ENCODE results near the gene PSMG4.
"Not testable (repeated sequence)": the region's sequence is repeated elsewhere in the genome, so short reads cannot be mapped to it uniquely, and the experiment has no call there.

The PSMG4 gene

DNA sequence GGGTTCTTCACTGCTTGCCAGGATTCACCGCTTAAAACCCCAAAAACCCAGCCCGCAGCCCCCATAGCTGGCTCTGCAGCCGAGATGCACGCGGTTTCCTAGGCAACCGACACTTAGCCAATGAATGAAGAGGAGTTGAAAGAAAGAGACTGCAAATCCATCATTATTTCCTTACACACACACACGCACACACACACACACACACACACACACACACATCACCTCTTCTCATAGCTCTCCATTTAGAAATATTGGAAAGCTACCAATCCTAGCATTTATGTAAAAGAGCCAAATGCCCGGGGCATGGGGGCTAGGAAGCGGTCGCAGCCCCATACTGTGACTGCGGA, 27.9 kb upstream of the PSMG4 start:
- no peak for DNase-seq

DNA sequence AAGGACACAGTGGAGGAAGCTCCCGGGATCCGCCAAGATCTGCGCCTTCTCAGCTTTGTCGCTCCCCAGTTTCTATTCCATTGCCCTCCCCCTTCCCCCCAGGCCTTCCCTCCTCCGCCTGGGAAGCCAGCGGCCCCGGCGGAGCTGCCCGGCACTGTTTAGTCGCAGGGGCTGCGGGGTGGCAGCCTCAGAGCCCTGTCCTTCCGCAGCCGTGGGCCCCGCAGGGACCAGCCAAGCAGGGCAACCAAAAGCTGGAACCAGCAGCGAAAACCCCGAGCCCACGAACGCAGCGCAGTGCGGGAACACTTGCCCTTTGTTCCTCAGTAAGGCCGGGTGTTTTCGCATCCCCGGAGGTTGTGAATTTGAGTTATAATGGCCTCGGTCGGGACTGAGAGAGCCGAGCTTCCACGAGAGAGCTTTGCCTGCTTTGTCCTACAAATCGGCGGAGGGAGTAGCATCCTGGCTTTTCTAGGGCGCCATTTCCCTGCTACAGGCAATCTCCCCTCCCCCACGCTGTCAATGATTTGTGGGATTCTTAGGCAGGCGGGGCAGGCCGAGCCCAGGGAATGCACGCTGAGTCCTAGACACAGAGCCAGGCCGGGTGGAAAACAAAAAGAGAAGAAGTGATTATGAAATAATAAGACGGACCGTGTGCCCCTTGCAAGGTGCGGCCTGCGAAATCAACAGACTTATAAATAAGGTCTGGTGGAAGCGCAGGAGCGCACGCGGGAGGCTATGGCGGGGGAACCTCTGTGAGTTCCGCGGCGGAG, 27.3 kb upstream of the PSMG4 start:
- DNase-seq = no peak

DNA sequence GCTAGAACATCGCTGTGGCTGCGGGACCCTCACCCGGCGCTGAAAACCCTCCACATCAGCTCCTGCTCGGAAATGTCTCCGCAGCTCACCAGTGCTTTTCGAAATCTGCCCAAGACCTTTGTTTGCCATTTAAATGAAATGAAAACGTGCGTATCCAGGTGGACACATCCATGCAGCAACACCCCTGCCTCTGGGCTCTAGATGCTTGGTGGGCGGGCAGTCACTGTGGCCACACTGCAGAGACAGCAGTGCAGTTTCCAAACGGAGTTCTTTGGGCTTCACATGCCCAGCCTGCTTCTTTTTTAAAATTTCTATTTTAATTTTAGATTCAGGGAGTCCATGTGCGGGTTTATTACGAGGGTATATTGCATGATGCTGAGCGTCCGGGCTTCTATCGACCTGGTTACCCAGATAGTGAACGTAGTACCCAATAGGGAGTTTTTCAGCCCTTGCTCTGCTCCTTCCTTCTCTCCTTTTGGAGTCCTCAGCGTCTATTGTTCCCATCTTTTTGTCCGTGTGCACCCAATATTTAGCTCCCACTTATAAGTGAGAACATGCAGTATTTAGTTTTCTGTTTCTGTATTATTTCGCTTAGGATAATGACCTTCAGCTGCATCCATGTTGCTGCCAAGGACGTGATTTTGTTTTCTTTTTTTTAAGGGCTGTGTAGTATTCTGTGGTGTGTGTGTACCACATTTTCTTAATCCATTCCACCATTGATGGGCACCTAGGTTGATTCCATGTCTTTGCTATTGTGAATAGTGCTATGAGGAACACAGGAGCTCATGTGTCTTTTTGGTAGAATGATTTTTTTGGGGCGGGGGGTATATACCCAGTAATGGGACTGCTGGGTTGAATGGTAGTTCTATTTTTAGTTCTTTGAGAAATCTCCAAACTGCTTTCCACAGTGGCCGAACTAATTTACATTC, 26.5 kb upstream of the PSMG4 start:
- DNase-seq = no peak

DNA sequence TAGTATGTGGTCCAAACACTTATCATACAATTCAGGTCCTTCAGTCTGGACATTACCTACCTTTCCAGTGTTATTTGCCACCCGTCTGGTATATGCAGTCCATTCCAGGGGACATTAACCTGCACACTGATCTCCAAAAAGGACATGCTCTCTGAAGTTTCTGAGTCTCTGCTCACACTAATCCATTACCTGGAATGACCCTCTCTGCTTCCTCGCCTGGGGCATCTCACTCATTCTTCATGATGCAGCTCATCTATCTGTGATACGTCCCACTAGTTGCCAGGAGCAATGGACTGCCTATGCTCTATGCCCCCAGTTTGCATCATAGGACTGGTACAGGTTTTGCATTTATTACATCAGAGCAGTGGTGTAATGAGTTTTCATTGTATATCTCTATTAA, 25.4 kb upstream of the PSMG4 start:
- DNase-seq = no peak

DNA sequence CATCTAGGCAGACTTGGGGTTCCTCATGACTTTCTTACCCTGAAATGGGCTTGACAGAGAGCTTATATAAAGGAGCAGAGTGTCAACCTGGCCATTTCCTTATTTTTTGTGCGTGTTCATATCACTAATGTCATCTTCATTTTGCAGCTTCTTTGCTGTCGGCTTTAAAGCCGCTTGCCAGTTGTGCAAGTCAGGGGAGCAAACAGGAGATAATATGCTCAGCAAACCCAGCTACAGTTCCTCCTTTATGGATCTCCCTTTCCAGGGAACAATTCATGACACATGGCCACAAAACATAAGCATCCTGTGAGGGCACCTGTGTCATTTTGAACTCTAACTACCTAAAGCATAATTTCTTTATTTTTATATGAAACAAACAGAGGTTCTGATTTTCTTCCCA, 24.8 kb upstream of the PSMG4 start:
- DNase-seq = no peak

DNA sequence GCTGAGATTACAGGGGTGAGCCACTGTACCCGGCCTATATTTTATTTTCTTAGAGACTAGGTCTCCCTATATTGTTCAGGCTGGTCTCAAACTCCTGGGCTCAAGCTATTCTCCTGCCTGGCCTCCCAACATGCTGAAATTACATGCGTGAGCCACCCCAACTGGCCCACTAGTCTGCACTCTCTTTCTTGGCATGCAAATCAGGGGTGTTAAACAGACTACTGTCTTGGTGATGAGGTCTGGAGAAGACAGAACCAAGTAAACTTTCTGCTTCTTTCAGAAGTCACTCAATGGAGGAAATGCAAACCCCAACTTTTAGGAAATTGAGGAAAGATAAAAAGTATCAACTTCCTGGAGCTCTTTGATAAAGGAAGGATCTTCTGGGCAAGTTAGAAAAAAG, 23.3 kb upstream of the PSMG4 start:
- DNase-seq = no peak

DNA sequence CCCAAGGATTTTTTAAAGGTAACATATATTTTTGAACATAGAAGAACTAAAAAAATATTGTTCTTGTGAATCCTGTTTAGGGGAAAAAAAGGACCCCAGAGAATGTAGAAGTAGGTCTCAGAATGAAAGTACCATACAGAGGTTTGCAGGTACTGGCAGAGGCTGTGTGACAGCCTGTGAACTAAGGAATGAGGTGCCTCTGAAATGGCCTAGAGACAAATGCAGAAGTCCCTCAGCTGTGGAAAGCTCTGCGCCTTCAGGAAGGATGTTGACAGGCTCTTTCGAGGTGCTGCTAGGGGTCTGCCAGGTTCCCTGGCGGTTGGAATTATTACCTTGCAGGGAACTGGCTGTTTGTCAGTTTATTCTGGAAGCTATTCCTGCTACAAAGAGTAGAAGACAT, 22.7 kb upstream of the PSMG4 start:
- no peak for DNase-seq

DNA sequence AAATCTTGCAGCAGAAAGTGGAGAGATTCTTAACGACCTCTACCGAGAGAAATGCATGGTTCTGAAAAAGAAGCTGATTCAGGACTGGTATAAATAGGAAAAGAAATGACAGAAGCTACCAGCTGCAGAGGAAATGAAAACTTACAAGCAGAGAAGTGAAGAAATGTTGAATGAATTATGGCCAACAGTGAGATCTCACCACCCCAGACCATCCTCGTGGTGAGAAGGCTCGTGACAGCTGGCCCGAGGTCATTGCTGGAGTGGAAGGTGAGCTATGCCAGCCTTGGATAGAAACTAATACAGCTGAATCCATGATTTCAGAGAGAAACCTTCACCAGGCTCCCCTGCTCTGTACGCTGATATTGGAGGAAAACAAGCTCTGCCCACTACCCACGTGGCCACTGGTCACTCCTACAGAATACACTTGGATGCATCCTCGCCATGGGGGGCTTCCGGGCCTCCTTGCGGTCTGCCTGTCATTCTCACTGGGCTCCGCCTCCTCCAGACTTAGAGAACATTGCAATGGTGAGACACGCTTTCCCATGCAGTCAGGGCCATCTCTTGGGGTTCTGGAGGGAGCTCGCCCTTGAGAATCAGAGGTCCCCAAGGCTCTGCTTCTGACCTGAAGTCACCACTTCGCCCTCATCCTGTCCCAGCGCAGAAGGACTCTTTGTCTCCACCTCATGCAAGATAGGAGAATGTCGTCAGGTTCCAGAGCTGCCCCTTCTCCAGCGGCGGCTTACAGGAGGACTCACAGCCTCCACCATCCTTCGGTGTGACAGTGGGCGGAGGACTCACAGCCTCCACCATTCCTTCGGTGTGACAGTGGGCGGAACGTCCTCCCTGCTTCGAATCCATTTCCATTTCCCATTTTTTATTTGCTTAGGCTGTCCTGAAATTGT, 20.7 kb upstream of the PSMG4 start:
- no peak for DNase-seq

DNA sequence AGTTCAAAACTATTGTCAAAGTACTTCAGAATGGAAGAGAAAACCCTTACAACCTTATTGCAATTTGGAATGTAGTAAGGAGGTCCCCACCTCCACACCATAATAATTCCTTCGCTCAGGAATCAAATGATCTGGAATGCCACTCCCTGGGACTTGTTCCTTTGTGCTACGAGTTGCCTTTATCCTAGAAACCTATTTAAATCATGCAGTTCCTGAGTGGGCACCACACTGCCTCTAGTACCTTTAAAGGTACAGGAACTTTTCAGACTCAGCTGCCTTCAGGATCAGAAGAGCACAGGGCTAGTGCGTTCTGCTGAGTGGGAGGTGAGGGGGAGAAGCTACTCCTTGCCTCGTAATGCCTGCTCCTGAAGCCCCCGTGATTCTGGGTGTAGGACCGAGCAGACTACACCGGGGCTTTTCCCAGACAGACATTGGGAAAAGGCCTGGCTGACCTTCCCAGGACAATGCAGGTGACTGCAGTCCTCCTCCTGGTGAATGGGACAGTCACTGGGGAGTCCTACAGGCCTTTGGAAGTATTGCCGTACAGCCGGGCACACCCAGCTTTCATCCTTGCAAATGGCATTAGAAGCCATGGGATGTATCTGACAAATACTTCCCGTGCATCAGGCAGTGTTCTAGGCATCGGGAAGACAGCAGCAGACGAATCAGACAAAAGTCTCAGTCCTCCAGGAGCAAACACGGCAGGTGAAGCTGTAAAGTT, 19.5 kb upstream of the PSMG4 start:
- no peak for DNase-seq

DNA sequence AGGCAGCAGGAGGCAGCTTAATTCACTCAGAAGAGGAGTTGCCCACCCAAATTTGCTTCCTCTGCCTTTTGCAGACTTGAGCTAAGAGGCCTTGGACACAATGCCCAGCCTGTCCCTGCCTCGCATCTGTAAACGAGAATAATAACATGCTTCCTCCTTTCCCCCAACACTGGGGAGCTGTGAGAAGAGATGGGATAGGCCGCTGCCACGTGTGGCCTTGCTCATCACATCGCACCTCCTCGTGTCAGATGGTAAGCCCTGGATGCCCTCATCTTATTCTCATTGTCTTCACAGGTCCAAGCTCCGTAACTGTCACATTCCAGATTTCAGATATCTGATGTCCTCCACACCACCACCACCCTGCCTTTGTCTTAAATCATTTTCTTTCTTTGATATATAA, 18.2 kb upstream of the PSMG4 start:
- no peak for DNase-seq

DNA sequence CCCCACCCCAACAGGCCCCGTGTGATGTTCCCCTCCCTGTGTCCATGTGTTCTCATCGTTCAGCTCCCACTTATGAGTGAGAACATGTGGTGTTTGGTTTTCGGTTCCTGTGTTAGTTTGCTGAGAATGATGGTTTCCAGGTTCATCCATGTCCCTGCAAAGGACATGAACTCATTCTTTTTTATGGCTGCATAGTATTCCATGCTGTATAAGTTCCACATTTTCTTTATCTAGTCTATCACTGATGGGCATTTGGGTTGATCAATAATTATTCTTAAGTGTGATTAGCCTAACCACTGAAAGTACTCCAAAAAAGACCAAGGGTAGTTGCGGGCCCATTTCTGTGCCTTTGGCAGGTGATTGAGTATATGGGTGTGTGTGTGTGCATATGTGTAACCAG, 17.0 kb upstream of the PSMG4 start:
- not testable (repeated sequence) for DNase-seq

DNA sequence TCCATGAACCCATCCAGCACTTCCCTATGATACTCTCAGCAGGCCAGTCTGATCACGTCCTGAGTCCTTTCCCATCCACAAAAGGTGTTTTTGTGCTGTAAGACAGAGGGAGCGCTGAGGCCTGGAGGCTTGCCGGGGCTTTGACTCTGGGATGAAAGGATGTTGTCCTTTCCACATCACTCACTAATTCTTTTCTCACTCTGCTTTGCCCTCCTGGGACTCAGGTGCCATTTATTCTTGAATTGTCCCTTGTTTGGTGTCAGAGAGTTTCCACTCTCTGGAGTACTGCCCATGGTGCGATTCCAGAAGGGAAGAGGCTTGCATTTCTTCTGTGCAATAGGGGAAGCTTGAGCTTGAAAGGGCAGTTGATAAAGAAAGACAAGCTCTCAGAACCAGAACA, 16.0 kb upstream of the PSMG4 start:
- no peak for DNase-seq

DNA sequence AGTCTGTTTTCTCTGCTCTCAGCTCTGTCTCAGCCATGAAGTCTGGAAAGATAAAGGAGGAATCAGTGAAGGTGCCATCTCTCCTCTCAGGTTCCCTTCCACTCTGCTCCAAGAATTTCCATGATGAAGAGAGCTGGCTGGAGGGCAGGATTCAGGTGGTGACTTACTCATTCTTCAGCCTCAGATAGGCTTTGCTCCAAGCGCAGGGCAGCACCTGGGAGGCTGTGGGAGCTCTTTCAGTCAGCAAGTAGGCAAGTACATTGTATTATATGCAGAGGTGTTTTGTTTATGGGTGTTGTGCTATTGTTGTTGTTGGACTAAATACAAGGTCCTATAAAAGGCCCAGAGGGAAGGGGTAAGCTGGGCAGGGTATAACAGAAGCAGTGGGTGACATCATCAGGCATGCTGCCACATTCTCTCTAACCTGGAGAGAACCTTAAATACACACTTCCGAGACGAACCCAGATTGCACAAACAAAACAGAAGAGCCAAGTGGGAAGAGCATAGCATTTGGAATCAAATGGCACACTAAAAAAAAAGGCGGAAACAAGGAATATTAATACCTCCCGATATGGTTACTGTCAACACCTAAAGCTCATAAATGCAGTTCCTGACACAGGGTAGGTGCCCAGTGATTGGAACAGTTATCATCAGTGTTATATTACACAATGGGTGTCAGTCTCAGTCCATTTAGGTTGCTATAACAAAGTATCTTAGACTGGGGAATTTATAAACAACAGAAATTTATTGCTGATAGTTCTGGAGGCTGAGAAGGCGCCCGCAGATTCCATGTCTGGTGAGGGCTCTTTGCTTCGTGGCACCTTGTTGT, 14.5 kb upstream of the PSMG4 start:
- no peak for DNase-seq

DNA sequence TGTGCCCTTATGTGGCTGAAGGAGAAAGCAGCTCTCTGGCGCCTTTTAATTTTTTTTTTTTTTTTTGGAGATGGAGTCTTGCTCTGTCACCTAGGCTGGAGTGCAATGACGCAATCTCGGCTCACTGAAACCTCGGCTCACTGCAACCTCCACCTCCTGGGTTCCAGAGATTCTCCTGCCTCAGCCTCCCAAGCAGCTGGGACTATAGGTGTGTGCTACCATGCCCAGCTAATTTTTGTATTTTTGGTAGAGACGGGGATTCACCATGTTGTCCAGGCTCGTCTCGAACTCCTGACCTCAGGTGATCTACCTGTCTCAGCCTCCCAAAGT, 13.9 kb upstream of the PSMG4 start:
- DNase-seq = not testable (repeated sequence)

DNA sequence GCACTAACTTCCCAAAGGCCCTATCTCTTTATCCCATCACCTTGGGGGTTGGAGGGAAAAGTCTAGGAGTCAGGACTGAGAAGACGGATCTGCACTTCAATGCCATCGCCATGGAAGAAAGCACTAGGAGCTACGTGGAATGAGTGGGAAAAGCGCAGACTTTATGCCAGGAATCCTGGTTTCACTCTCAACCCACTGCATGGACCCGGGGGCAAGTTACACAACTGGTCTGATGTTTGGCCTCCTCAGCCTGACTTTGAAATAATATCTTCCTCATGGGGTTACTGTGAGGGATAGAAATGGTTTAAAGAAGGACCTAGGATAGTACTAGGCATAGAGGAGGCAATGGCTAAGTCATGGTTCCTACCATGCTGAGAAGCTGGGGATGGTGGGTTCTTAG, 13.5 kb upstream of the PSMG4 start:
- no peak for DNase-seq

DNA sequence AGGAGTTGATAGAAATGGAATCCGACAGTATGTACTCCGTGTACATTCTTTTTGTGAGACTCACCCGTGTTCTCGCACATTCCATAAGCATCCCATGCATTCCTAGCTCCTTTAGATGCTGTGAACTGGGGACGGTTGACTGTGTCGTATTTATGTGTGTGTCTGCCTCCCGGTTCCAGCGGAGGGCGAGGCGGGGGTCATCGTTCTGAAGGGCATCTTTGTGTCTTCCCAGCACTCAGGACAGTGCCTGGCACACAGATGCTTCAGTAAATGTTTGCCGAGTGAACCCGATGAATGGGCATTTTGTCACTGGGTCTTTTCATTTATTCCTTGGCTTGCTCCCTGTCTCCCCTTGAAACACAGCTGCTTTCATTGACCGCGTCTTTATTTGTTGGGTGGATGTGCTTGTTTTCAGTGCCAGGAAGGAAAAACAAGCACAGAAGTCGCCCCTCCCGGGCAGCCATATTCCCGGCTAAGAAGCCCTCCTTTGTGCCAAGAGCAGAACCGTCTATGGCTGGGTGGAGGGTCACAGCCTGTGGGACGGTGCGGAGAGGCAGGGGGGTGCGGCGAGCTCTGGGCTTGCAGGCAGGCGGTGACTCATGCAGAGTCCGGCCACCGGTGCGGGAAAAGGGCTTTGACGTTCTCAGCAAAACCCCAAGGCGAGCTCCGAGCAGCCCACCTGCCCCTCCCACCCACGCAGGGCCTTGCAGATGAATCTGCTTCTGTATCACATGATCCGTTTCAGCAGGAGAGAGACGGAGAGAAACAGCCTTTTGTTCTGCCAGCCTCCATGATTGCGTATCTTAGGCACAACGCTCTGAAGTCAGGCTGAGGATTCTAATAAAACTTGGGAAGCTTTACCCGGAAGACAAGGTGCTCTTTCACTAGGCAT, 11.2 kb upstream of the PSMG4 start:
- DNase-seq = no peak

DNA sequence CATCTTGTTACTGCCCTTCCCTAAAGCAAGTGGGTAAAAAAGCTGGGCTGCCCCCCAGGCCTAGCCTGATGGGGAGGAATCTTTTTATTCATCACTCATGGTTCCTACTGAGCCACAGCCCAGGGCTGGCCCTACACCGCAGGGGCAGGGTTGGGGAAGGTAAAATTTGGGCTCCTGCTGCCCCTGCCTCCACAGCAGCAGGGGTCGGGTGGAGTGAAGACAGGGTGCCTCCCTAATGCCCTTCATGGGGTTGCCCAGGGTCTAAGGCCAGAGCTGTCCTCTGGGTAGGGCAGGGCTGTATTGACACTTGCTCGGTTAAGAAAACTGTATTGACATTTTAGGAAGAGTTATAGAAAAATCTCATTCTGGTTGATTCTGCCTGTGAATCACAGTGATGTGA, 8.9 kb upstream of the PSMG4 start:
- no peak for DNase-seq

DNA sequence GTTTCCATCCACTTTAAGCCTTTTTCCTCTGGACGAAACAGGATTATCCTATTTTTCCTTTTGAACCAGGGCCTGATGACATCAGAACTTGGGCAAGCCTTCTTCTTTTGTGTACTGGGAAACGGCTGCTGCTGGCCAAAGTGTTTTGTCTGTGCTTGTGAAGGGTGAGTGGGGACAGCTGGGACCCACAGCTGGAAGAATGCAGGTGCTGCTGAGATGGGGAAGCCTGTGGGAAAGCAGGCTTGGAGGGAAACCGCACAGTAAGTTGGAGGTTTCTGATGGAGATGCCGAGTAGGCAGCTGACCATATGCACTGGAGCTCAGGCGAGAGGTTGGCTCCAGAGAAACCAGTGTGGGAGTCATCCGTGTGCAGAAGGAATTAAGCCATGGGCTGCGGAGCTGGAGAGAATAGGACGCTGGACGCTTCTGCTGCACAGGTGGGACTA, 8.5 kb upstream of the PSMG4 start:
- DNase-seq = no peak

DNA sequence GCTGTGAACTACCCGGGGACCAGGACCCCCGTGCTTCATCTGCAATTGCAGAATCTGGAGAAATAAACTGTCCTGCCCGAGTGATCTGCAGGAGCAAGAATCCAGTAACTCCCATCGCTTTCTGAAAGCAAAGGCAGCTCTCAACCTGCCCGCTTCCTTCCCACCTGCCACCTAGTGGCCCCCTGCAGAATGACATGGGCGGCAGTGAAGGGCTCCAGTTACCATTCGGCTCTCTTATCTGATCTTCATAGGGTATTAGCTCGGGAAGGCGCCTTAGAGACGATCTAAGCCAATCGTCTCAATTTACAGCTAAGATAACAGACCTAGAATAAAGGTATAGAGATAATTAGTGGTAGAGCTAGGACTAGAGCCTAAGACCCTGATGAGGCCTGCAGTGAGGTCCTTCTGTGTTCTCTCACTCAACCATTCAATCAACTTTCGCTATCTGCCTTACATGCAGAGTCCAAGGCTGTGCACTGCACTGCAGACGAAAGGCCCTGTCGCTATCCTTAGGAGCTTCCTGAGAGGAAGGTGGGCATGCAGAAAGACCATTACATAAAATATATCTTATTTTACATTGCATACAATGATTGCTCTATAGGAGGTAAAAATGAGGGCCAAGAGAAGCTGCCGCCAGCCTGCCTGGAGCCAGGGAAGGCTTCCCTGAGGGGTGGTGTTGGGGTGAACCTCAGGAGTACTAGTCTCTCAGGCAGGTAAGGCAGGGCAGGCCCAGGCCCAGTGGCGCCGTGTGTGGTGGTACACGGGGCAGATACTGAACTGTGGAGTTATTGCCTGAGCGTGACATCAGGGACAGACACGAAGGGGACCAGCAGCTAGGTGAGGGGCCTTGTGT, 7.1 kb upstream of the PSMG4 start:
- peak; percentile 88 for DNase-seq

DNA sequence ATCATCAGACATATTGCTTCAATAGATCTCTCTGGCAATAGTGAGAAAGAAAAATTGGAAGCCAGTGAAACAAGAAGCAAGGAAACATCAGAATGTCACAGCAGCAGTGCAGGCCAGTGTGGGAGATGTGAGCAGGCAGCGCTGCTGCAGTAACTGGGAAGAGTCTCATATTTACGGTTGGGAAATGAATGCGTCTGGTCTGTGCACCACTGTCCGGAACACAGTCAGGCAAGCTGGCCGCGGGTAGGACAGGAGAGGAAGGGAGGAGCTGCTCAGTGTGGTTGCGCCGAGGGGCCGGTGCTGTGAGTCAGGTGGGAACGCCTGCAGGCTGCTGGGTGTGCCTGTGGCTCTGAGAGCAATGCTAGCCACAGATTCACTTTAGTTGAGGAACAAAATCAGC, 6.4 kb upstream of the PSMG4 start:
- DNase-seq = no peak

Measured in activated CD4-positive, alpha-beta T cell treated with anti-CD3 and anti-CD28 coated beads, Interleukin-2, Interleukin-6, amounts not matched to agents 100 ng/mL and 50 ng/mL, durations not matched to agents 16 hours and 8 hours (primary cell).